Right lobe of liver (tissue), 4 donors: ENCODE results near the gene APP.

Source experiments
- CTCF ChIP-seq, 4 donors: fragments of 200-600 bp in 3 of 4; fragments of 450-650 bp in 1 of 4; IDR thresholded peaks; one replicate each; pipeline versions ENCODE4 v1.5.1 to v1.8.0; 2016 to 2022; ENCODE audit warnings: antibody characterized with exemption in 4 of 4, mild to moderate bottlenecking in 2 of 4
- POLR2A ChIP-seq: fragments of 450-650 bp; IDR thresholded peaks from one replicate; pipeline ENCODE4 v1.6.1; 2017; ENCODE audit warnings: antibody characterized with exemption, mild to moderate bottlenecking
- donor health status: DM: no; HTN: no; CAD: no.
- donor health status: DM: no; HTN: no; CAD: no.
- donor health status: DM: no; HTN: yes; CAD: no.

DNA sequence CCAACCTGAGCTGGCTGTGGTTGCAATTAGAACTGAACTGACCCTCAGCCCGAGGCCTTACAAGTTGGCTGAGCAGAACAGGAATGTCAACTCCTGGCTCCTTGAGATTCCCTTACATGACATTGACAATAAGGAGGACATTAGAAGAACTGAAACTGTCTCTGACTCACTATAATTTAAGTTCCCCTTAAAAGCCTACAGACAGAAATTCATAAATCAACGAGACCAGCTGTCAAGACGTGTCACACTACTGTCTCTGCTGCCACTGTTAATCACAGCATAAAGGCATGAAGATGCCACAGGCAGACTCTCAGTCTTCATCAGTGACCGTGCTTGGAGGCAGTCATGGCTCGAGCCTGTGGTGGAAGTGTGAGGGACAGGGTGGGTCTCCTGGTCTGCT is 267.0 kb downstream of the APP start:
- TF ChIP-seq CTCF (IDR thresholded peaks at IDR 0.05), result no peak
- no peak for TF ChIP-seq POLR2A
